ENCODE data around the gene BRD7. TPM values are rescaled to one million over a fixed set of nuclear protein-coding genes. Genes with fewer than 3 reads are reported as not detected.

The BRD7 gene
- total and polyA plus RNA-seq, 2 of the 13 experiments (the other 11 are each of a cell fraction or from before 2014, with no cell fraction given): 82.3 to 149 TPM

GRCh38 chr16:50303041-50303604 is 65.7 kb downstream of the BRD7 start:
- Histone ChIP-seq H3K4me3 (replicated peaks in 1 of 3; ENCODE audit: insufficient read depth in 1 of 3, low read depth in 2 of 3, low read length in 3 of 3) (peak overlapping the region; percentile 9 to 52 (median 28); a peak in 2 of 6 replicates), H4K20me1 (ENCODE audit: insufficient read depth, low read length) (no peaks in the 10 kb centered on the region), H3K4me2 (ENCODE audit: low read depth, low read length) (peak overlapping the region; percentile 73), H2AFZ (ENCODE audit: low read length) (no peak overlapping the region), H3K9me3 (ENCODE audit: low read length) (no peaks in the 10 kb centered on the region), H3K36me3 (replicated peaks in 1 of 2; ENCODE audit: control insufficient read depth in 1 of 2, insufficient read depth in 2 of 2, low read length in 2 of 2) (no peaks in the 10 kb centered on the region), H3K27ac (ENCODE audit: extremely low read length, insufficient read depth, low read length) (no peak overlapping the region), H3K79me2 (ENCODE audit: insufficient read depth, low read length) (no peaks in the 10 kb centered on the region), H3K27me3 (ENCODE audit: control insufficient read depth in 1 of 2, insufficient read depth in 2 of 2, low read length in 2 of 2) (peaks cover 0 to 12% of the 10 kb centered on the region in 2 experiments; a peak in 2 of 5 replicates), H3K4me1 (ENCODE audit: insufficient read depth, low read length) (peaks cover 46% of the 10 kb centered on the region), H3K9ac (ENCODE audit: insufficient read depth, low read depth, low read length) (peak overlapping the region; percentile 20; the same call in 1 of the 2 replicates)
- peak; percentile 60 for FAIRE-seq
- no TSS peak for BruUV-seq (replicated peaks)
- ATAC-seq: peak; percentile 16
- in situ Hi-C loops (cut with HindIII; ENCODE audit: extremely low pct_ligation_motif_present, low pct_unique_long_range_greater_than_20kb) (loop anchor here (5.0 kb wide), 1 partner anchor 36 kb away; the partner anchor contains the start of gene ADCY7), intact Hi-C loops (cut with micrococcal nuclease; ENCODE audit: unreplicated experiment) (loop anchor here (5.0 kb wide), 1 partner anchor 46 kb away; no protein-coding TSS in a partner anchor)
- ChIA-PET CTCF (ENCODE audit: low intra/inter-chr PET ratio, low total read pairs) (no interaction called here), POLR2A (interaction anchor here (1.3 to 2.3 kb wide), 3 partner anchors 10 to 20 kb away, joined by 5 to 12 read pairs (median 6); no protein-coding TSS in a partner anchor)
- peak; percentile 51 for DNase-seq (ENCODE audit: low spot score)
- WGBS (ENCODE audit: low lambda C conversion rate): 22% methylated on average over 11 of the region's 11 CpGs
- no peak for TF ChIP-seq SIX1 (CRISPR knock-in tag; IDR thresholded peaks at IDR 0.05; ENCODE audit: borderline replicate concordance)
- no peak for TF ChIP-seq ELF1 (CRISPR knock-in tag; IDR thresholded peaks at IDR 0.05)
- TF ChIP-seq, protein P1, sequence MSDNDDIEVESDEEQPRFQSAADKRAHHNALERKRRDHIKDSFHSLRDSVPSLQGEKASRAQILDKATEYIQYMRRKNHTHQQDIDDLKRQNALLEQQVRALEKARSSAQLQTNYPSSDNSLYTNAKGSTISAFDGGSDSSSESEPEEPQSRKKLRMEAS (IDR thresholded peaks at IDR 0.05): peak; percentile 34; the same call in 1 of the 2 replicates
- TF ChIP-seq ONECUT2 (CRISPR knock-in tag; IDR thresholded peaks at IDR 0.05): no peak
- no peak for TF ChIP-seq TSC22D2 (CRISPR knock-in tag; IDR thresholded peaks at IDR 0.05; ENCODE audit: borderline replicate concordance)
- TF ChIP-seq MYNN (CRISPR knock-in tag; IDR thresholded peaks at IDR 0.05; ENCODE audit: low read depth): no peak
- 0 out of 2 replicates have a peak, but pooled peaks have one; percentile 5 for TF ChIP-seq BCL6 (CRISPR knock-in tag; IDR thresholded peaks at IDR 0.05)
- TF ChIP-seq, protein P2, sequence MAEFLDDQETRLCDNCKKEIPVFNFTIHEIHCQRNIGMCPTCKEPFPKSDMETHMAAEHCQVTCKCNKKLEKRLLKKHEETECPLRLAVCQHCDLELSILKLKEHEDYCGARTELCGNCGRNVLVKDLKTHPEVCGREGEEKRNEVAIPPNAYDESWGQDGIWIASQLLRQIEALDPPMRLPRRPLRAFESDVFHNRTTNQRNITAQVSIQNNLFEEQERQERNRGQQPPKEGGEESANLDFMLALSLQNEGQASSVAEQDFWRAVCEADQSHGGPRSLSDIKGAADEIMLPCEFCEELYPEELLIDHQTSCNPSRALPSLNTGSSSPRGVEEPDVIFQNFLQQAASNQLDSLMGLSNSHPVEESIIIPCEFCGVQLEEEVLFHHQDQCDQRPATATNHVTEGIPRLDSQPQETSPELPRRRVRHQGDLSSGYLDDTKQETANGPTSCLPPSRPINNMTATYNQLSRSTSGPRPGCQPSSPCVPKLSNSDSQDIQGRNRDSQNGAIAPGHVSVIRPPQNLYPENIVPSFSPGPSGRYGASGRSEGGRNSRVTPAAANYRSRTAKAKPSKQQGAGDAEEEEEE (CRISPR knock-in tag; IDR thresholded peaks at IDR 0.05; ENCODE audit: borderline replicate concordance): no peak
- TF ChIP-seq, protein P3, sequence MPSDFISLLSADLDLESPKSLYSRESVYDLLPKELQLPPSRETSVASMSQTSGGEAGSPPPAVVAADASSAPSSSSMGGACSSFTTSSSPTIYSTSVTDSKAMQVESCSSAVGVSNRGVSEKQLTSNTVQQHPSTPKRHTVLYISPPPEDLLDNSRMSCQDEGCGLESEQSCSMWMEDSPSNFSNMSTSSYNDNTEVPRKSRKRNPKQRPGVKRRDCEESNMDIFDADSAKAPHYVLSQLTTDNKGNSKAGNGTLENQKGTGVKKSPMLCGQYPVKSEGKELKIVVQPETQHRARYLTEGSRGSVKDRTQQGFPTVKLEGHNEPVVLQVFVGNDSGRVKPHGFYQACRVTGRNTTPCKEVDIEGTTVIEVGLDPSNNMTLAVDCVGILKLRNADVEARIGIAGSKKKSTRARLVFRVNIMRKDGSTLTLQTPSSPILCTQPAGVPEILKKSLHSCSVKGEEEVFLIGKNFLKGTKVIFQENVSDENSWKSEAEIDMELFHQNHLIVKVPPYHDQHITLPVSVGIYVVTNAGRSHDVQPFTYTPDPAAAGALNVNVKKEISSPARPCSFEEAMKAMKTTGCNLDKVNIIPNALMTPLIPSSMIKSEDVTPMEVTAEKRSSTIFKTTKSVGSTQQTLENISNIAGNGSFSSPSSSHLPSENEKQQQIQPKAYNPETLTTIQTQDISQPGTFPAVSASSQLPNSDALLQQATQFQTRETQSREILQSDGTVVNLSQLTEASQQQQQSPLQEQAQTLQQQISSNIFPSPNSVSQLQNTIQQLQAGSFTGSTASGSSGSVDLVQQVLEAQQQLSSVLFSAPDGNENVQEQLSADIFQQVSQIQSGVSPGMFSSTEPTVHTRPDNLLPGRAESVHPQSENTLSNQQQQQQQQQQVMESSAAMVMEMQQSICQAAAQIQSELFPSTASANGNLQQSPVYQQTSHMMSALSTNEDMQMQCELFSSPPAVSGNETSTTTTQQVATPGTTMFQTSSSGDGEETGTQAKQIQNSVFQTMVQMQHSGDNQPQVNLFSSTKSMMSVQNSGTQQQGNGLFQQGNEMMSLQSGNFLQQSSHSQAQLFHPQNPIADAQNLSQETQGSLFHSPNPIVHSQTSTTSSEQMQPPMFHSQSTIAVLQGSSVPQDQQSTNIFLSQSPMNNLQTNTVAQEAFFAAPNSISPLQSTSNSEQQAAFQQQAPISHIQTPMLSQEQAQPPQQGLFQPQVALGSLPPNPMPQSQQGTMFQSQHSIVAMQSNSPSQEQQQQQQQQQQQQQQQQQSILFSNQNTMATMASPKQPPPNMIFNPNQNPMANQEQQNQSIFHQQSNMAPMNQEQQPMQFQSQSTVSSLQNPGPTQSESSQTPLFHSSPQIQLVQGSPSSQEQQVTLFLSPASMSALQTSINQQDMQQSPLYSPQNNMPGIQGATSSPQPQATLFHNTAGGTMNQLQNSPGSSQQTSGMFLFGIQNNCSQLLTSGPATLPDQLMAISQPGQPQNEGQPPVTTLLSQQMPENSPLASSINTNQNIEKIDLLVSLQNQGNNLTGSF (CRISPR knock-in tag; IDR thresholded peaks at IDR 0.05): no peak
- TF ChIP-seq ZNF646 (CRISPR knock-in tag; IDR thresholded peaks at IDR 0.05): no peak

All from HepG2 (cell line).